ENCODE results near the gene MRAS. TPM values are rescaled to one million over a fixed set of nuclear protein-coding genes. Genes with fewer than 3 reads are reported as not detected.
A peak's percentile ranks its signal among the peaks of the same experiment; 100 is the strongest.

Gene MRAS
- polyA plus RNA-seq, 3 donors, result 23.4 to 30.7 (median 29.4) TPM

DNA sequence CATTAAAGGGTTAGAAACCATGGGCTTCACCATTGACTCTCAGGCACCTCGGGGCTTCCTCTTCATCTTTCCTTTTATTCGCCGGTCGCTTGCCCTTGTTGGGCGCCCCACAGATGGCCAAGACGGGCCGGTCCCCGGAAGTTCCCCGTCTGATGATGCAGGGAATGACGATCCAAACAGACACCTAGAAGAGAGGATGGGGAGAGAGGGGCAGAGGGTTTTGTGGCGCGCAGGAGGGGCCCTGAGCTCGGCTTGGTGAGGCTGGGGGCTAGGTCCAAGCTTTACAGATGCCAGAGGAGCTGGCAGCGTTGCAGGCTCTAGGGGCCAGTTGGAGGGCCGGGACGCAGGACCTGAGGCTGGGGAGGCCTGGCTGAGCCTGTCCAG, 85.5 kb downstream of the MRAS start:
- no peak for DNase-seq (ENCODE audit: extremely low read depth in 1 of 11, low read depth in 9 of 11, low spot score in 4 of 11)

DNA sequence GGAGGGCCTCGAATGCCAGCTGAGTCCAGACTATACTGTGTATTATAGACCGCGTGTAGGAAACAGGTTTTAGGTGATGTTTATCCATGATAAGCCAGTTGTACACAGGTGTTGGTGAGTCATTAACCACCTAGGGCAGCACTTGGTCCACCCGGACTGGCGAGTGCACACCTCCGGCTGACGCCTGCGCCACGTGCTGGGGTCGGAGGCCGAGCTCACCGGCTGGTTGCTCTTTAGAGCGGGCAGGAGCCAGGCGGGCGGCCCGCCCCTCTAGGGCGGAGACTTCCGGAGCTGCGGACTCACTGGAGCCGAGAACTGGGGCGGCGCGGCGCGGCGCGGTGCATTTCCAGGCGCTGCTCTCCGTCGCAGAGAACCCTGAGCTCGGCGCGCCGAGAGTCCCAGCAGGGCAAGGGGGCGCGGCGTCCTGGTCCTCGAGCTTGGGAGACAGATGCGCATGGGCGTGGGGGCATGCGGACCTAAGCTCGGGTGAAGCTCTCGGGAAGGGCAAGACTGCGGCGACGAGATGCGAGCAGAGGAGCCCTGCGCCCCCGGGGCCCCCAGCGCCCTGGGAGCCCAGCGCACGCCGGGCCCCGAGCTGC, 86.0 kb downstream of the MRAS start, which contains the start of gene ESYT3:
ESYT3 (plus strand) TSS at position 341 of the 599 bp plus-strand sequence; CDS start at position 524, 183 bp downstream.
- peak in 9 of 11 donors; percentile 40 to 62 (median 48) for DNase-seq (ENCODE audit: extremely low read depth in 1 of 11, low read depth in 9 of 11, low spot score in 4 of 11)

DNA sequence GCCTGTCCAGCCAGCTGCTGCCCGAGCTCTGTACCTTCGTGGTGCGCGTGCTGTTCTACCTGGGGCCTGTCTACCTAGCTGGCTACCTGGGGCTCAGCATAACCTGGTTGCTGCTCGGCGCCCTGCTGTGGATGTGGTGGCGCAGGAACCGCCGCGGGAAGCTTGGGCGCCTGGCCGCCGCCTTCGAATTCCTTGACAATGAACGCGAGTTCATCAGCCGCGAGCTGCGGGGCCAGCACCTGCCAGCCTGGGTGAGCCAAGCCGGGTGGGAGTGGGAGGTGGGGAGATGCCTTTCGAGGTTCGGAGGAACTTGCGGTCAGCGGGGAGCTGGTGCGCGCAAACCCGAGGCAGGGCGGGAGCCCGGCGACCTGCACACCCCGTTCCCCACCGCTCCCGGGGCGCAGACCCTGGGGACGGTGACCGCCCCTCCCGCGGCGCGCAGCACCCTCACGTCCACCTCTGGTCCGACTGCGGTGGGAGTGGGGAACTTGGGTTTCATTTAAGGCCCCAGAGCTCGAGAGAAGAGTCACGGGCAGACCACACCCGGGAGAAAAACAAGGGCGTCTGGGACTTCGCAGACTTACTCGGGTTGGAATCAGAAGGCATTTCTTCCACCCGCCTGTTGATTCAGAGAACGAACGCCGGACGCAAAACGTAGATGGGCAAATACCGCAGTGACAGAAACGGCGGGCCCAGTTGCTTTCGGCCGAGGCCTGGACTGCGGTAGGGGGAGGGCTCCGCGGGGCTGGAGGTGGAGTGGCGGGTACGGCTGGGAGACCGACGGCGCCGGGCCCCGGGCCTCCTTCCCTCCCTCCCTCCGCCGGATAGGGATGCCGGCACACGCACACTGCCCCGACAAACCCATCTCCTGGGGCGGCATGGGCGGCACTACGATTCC, 86.7 kb downstream of the MRAS start:
- DNase-seq (ENCODE audit: extremely low read depth in 1 of 11, low read depth in 9 of 11, low spot score in 4 of 11), result peak in 2 of 11 donors; percentile 15 to 26

DNA sequence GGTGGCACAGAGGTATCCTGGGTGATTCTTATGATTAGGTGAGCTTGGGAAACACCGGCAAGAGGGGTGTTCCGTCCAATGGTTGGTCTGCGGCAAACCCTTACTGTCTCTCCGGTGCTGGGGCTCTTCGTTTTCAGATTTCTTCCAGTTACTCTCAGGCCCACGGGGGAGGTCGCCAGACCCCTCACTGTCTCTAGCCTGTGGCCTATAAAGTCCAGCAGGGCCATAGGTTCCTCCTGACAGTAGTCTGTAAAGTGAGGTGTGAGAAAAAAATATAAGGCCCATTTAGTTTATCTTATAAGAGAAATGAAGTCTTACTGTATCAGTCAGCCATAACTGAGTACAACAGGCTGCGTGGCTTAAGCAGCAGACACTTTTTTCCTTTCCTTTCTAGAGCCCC, 87.5 kb downstream of the MRAS start:
- DNase-seq (ENCODE audit: extremely low read depth in 1 of 11, low read depth in 9 of 11, low spot score in 4 of 11), result no peak

DNA sequence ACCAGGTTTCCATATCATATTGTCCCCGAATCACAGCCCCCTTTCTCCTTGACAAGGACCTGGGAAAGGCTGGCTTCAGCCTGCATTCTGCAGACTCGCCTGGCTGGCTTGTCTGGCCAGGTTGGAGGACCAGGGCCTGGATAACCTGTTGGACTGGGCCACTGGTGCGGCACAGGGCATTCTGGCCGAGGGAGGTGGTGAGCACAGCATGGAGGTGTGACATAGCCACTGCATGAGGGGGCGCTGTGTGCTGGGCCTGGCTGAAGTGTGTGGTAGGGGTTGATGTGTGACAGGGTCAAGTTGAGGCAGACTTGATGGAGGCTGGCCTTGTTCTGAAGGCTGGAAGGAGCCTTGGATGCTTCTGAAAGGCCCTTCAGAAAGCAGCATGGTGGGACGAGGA, 88.9 kb downstream of the MRAS start:
- DNase-seq (ENCODE audit: extremely low read depth in 1 of 11, low read depth in 9 of 11, low spot score in 4 of 11), result no peak

DNA sequence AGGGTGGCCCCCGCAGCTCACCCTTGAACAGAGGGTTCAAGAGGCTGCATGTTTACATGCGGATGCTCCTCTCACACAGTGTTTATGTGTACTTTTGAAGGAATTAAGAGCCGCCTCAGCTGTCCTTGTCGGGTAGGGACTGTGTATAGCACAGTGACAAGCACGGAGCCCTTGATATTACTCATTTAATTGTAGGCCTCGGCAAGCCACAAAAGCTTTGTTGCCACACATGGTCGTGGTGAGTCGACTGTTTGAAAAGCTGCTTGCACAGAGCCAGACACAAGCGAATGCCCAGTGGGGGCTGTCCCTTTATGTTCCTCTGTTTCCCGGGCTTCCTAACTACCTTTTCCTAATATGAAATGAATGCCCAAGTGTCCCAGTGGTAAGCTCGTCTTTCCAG, 90.5 kb downstream of the MRAS start:
- no peak for DNase-seq (ENCODE audit: extremely low read depth in 1 of 11, low read depth in 9 of 11, low spot score in 4 of 11)

DNA sequence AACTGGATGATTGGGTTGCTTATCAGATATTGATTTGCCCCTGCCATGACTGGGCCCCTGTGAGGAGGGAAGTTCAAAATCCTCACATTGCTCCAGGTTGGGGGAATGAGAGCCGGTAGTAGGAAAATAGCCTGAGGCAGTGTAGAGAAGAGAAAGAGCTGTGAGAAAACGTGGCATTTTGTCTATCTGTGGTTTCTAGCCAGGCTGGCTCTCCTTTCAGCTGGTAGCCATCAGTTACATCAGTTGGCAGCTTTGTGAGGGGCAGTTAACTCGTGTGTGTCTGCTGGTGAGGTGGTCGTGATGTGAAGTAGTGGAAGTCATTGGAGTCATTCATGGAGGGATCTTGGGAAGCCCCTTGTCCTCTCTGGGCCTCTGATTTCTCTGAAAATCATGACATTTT, 91.3 kb downstream of the MRAS start:
- no peak for DNase-seq (ENCODE audit: extremely low read depth in 1 of 11, low read depth in 9 of 11, low spot score in 4 of 11)

DNA sequence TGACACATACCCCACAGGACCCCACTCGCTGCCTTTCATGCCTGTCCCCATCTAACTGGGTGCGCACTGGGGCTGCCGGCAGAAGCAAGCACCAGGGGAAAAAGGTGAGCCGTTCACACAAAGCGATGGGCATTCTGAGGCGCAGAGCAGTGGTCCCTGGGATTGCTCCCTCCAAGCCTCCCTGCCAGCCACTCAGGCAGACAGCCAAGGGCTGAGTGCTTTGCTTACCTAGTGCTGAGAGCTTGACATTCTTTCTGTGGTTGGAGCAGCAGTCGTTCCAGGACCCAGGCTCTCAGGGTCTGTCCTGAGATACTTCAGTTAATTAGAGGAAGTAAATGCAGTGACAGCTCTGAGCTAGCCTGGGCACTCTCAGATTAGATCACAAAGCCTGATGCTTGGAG, 91.7 kb downstream of the MRAS start:
- DNase-seq (ENCODE audit: extremely low read depth in 1 of 11, low read depth in 9 of 11, low spot score in 4 of 11), result no peak

DNA sequence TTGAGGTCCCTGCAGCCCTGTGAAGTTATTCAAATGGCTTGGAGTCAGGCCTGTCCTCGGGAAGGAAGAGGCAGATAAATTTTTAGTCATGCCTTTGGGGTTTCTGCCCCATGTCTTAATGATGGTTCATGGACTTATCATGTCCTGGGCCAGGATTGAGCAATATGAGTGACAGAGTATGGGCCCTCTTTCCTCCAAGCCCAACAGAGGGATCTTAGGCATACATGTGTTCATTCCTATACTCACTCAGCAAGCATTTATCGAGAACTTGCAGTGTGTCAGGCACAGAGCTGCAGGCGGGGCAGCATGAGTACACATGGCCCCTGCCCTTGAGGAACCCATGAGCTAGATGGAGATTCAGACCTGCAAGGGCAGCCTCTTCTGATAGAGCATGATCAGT, 92.2 kb downstream of the MRAS start:
- DNase-seq (ENCODE audit: extremely low read depth in 1 of 11, low read depth in 9 of 11, low spot score in 4 of 11), result no peak

DNA sequence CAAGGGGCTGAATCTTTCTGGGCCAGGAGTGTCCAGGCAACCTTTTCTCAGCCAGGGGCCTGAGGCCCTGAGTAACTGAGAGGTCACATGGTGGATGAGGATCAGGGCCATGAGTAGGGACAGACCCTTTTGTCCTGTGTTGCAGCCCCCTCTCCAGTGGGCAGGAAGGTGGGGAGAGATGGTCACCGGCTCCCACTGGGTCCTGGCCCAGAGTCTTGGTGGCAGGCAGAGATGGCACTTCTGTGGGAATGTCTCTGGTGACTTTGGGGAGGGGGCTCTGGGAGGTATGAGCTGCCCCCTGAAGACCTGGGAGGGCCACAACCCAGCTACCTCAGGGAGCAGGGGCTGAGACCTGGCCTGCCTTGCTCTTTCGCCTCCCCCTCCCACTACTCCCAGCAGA, 92.9 kb downstream of the MRAS start:
- DNase-seq (ENCODE audit: extremely low read depth in 1 of 11, low read depth in 9 of 11, low spot score in 4 of 11), result no peak

DNA sequence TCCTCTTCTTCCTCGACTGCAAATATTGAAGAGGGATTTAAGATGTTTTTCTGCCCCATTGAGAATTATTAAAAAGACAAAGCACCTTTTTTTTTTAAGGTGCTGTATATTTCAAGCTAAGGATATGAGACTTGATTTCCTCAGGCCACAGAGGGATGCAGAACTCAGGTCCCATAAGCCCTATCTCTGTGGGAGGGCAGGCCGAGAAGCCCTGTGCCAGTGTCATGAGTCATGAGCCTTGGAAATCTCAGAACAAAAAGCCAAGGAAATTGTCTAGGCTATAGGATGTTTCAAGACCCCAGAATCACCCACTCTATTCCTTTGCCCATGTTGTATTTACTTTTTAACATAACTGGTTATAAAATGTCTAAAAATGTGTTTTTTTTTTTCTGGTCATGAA, 93.4 kb downstream of the MRAS start:
- no peak for DNase-seq (ENCODE audit: extremely low read depth in 1 of 11, low read depth in 9 of 11, low spot score in 4 of 11)

DNA sequence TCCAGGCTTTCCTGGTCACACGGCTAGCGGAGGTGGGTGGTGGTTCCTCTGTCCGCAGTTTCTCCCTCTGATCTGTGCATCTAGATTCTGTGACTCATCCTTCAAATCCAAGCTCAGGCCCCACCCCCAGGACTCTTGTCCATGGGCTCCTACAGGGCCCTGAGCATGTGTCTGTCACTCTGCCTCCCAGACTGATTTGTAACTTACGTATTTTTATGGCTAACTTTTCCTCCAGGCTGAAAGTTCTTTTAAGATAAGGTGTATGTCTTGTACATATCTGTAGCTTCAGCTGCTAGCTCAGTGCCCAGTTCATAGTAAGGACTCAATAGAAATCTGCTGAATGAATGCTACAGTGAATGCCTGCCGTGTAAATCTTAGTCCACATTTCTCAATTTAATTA, 94.1 kb downstream of the MRAS start:
- DNase-seq (ENCODE audit: extremely low read depth in 1 of 11, low read depth in 9 of 11, low spot score in 4 of 11), result no peak

DNA sequence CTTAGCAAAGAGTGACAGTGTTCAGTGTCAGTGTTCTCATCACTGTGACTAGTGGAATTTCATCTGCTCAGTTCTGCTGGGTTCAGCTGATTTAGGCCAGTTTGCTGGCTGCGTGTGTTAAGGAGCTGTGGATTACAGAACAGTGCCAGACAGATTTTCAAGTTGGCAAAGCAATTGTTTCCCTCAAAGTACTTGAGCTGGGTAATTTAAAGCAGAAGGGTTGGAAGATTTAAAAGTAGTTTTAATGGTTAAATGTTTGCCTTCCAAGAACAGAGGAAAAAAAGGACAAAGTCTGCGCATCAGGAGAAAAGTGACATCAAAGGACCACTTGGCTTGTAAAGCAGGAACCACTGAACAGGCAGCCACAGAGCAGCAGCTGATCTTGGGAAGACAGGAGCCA, 94.7 kb downstream of the MRAS start:
- DNase-seq (ENCODE audit: extremely low read depth in 1 of 11, low read depth in 9 of 11, low spot score in 4 of 11), result no peak

DNA sequence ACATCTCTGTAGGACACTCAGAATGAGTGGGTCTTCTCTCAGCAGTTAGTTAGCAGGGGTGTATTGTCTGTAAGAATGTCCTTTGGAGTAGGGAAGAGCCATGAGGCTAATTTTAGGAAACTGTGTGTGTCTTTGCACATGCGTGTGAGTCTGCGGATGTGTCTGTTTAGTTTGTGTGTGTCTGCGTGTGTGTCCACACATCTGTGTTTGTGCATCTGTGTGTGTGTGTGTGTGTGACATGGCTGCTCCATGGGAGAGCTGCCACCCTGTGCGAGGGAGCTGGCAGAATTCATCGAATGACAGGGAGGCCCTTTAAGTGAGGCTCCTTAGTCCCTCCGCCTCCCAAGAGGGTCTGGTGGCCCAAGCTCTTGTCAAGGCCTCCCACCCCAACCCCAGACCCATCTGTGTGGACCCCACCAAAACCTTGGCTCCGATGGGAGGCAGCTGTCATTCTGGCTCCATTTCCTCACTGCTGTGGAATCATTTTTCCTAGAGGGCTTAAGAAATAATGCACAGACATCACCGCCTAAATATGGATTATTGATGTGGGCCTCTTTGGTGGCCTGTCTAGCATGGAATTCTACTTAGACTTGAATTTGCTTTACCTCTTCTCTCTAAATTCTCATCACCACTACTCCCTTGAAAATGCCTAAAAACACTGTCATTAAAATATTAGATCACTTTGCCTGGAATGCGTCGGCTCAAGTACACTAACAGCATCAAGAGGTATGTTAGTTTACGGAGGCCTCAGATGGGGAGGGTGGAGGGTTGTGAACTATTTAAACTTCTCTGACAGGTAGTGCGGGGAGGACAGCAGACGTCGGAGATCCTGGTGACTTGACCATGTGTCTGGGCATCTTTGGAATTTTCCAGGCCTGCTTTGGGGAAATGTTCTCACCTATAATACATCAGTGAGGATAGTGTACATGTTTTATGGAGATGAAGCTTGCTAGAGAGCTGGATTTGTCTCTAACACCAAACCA, 95.4 kb downstream of the MRAS start:
- no peak for DNase-seq (ENCODE audit: extremely low read depth in 1 of 11, low read depth in 9 of 11, low spot score in 4 of 11)

DNA sequence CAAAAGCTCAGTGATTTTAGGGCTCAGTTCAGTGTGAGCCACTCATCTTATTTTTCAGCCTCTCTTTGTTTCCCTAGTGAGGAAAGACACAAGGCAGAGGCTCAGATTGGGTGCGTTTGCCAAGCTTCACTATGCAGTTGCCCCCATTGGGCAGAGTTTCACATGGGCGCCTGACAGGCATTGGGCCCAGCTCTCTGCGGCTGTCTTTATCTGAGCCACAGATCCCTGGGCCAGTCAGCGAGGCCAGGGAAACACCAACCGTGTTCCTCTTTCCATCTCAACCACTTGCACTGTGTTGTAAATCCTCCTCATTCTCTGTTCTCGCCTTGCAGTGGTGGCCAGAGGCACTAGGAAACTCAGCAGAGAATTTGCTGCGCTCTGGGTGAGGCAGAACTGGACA, 96.9 kb downstream of the MRAS start:
- no peak for DNase-seq (ENCODE audit: extremely low read depth in 1 of 11, low read depth in 9 of 11, low spot score in 4 of 11)

DNA sequence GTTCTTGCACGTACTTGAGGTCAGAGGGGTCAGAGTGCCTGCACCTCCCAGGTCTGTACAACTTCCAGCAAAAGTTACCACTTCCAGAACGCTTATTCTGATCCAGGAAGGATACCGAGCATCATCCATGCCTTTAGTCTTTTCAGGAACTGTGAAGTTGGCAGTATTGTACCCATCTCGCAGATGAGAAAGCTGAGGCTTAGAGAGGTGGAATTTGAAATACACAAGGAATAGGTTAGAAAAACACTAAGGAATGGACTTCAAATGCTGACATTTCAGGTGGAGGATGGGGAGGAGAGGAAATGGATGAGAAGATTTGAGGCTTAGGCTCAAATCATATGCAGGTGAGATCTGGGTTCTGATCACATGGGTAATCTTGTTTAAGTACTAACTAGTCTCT, 97.3 kb downstream of the MRAS start:
- DNase-seq (ENCODE audit: extremely low read depth in 1 of 11, low read depth in 9 of 11, low spot score in 4 of 11), result no peak

DNA sequence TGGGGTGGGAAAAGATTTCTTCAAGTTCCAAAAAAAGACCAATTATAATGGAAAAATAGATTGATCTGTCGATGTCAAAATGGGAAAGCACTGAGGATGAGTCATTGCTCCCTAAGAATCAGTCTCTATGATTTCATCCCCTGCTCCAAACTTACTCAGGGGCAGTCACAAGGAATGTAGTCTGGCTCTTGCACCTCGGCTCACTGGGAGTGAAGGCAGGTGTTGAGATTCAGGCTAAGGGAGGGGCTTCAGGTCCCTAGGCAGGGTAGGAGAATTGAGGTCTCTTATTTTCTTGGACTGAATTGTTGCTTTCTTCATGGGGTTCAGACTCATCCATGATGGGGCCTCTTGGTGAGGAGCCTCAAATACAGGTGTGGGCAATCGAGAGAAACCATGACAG, 100.3 kb downstream of the MRAS start:
- DNase-seq (ENCODE audit: extremely low read depth in 1 of 11, low read depth in 9 of 11, low spot score in 4 of 11), result no peak

DNA sequence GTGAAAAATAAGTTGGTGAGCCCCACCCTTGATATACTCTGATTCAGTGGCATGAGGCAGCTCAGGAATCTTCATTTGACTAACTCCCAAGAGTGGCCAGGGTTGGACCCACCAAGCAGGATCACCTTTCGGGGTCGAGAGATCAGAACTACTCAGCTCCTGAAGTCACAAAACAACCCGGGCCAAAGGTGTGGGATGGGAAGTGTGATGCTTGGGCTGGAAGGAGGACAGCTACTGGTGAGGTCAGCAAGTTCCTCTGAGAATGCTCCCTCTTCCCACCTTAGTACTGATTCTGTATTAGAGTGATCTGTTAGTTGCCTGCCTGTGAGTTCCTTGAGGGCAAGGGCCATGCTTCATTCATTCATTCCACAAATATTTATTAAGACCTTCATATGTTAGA, 101.1 kb downstream of the MRAS start:
- no peak for DNase-seq (ENCODE audit: extremely low read depth in 1 of 11, low read depth in 9 of 11, low spot score in 4 of 11)

DNA sequence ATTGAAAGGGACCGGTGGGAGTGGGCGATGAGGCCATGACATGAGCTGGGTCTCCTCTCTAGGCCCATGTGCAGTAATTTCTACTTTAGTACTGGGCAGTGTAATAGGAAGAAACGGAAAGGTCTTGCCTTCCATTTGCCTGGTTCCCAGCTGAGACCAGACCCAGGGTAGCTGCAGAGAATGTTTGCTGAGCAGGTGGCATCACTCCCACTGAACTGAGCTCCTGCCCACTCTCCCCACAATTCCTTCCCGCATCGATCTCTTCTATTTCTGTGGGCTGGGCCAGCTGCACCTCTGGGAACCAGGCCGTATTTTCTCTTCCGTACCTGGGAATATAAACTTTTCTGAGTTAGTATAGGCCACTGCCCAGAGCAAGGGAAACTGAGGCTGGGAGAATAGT, 101.8 kb downstream of the MRAS start:
- no peak for DNase-seq (ENCODE audit: extremely low read depth in 1 of 11, low read depth in 9 of 11, low spot score in 4 of 11)
